Loucy (cell line): ENCODE measurements around the gene ERBIN.

Experiments used
- H2AFZ ChIP-seq: fragments of 200-600 bp; sonication (generic); 2 replicates; pipeline ENCODE4 v1.6.0; 2016; ENCODE audit warnings: antibody characterized with exemption, mild to moderate bottlenecking, low read length, moderate library complexity
- H3F3A ChIP-seq: fragments of 200-600 bp; 2 replicates; pipeline ENCODE4 v1.6.0; 2016; ENCODE audit warnings: antibody characterized with exemption, low read depth, mild to moderate bottlenecking
- H3K27me3 ChIP-seq: fragments of 200-600 bp; sonication (generic); 2 replicates; pipeline ENCODE4 v1.6.1; 2014; ENCODE audit warnings: low read length, mild to moderate bottlenecking; ENCODE audit not compliant: insufficient read depth, poor library complexity, severe bottlenecking
- H3K36me3 ChIP-seq: fragments of 200-600 bp; sonication (generic); 2 replicates; pipeline ENCODE4 v1.6.1; 2016; ENCODE audit warnings: low read length; ENCODE audit not compliant: insufficient read depth
- H3K4me1 ChIP-seq: fragments of 200-600 bp; sonication (generic); 2 replicates; pipeline ENCODE4 v1.5.1; 2014; ENCODE audit warnings: low read length, mild to moderate bottlenecking; ENCODE audit not compliant: insufficient read depth, poor library complexity, severe bottlenecking
- H3K4me2 ChIP-seq: fragments of 200-600 bp; sonication (generic); 2 replicates; pipeline ENCODE4 v1.6.0; 2014; ENCODE audit warnings: antibody characterized with exemption, low read length, low read depth, mild to moderate bottlenecking; ENCODE audit not compliant: poor library complexity, severe bottlenecking
- H3K4me3 ChIP-seq: fragments of 200-600 bp; sonication (generic); 2 replicates; pipeline ENCODE4 v1.5.1; 2014; ENCODE audit warnings: low read length, mild to moderate bottlenecking, mixed read lengths; ENCODE audit not compliant: poor library complexity, severe bottlenecking
- H3K79me2 ChIP-seq: fragments of 200-600 bp; sonication (generic); 2 replicates; pipeline ENCODE4 v1.6.1; 2014; ENCODE audit warnings: low read length; ENCODE audit not compliant: insufficient read depth
- H3K9ac ChIP-seq: fragments of 200-600 bp; sonication (generic); 2 replicates; pipeline ENCODE4 v1.6.0; 2014; ENCODE audit warnings: mild to moderate bottlenecking, low read depth, low read length, moderate library complexity; ENCODE audit not compliant: poor library complexity, severe bottlenecking
- H3K9me2 ChIP-seq: fragments of 200-600 bp; sonication (generic); replicated peaks from 2 replicates; pipeline ENCODE4 v1.6.1; 2016; ENCODE audit warnings: low read depth, low read length, mixed read lengths
- H3K9me3 ChIP-seq: fragments of 200-600 bp; sonication (generic); 2 replicates; pipeline ENCODE4 v1.6.1; 2014; ENCODE audit warnings: mild to moderate bottlenecking, antibody characterized with exemption, low read length, low read depth; ENCODE audit not compliant: insufficient read depth
- H4K20me1 ChIP-seq: fragments of 200-600 bp; sonication (generic); 2 replicates; pipeline ENCODE4 v1.6.0; 2014; ENCODE audit warnings: antibody characterized with exemption, low read length, mild to moderate bottlenecking; ENCODE audit not compliant: insufficient read depth, poor library complexity, severe bottlenecking
- CTCF ChIP-seq: fragments of 200-600 bp; sonication (generic); conservative IDR thresholded peaks from 2 replicates; pipeline ENCODE4 v1.5.1; 2014; ENCODE audit warnings: mild to moderate bottlenecking, antibody characterized with exemption, low read length
- EZH2phosphoT487 ChIP-seq: fragments of 200-600 bp; IDR thresholded peaks from 2 replicates; pipeline ENCODE4 v1.6.1; 2018; ENCODE audit warnings: antibody characterized with exemption, mild to moderate bottlenecking, moderate library complexity, borderline replicate concordance

ERBIN gene

GRCh38 chr5:65923339-65923738 is 3.0 kb upstream of the ERBIN start:
- Histone ChIP-seq H4K20me1 (peaks cover 18% of the 10 kb centered on the region), H3K27me3 (no peaks in the 10 kb centered on the region), H3K4me1 (peaks cover 13% of the 10 kb centered on the region), H3K9me3 (no peaks in the 10 kb centered on the region), H3K4me3 (no peak overlapping the region), H3K79me2 (peaks cover 22% of the 10 kb centered on the region), H3K4me2 (no peak overlapping the region), H2AFZ (no peak overlapping the region), H3F3A (peaks cover 14% of the 10 kb centered on the region; the same call in 1 of the 2 replicates), H3K9ac (no peak overlapping the region), H3K9me2 (no peaks in the 10 kb centered on the region), H3K36me3 (no peaks in the 10 kb centered on the region)
- TF ChIP-seq EZH2phosphoT487 = no peak
- no peak for TF ChIP-seq CTCF

DNA sequence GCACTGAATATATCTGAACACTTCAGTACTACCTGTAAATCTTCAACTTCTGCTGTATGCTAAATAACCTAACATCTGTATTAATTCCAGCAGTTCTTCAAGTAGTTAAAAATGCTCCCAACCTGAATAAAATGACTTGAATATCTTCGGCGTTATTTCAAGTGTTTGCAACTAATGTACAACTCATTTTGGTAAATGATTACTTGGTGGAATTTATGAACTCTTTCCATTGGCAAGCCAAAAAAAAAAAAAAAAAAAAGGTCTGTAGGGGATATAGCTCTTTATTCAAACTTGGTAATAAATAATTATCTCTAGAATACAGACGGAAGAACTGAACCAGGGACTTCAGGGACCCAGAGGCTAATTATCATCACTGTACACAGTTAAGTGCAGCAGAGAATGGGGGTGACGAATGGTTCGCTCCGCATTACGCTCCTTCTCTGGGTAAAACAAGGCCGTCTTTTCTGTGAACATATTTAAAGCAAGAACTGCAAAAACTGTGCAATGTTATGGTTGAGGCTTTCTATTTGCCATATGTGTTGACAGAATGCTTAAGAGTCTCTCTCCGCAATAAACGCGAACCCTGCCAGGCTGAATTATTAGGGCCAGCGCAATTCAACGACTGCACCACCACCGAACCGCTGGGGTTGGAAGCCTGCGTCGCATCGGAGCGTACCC is 1.9 kb upstream of the ERBIN start:
- peaks cover 14% of the 10 kb centered on the region; the same call in 1 of the 2 replicates for H3F3A ChIP-seq
- H3K27me3 ChIP-seq = no peaks in the 10 kb centered on the region
- H3K79me2 ChIP-seq = peaks cover 33% of the 10 kb centered on the region
- H4K20me1 ChIP-seq = peaks cover 30% of the 10 kb centered on the region
- H3K36me3 ChIP-seq = no peaks in the 10 kb centered on the region
- H3K9me2 ChIP-seq = no peaks in the 10 kb centered on the region
- TF ChIP-seq CTCF (no peak), EZH2phosphoT487 (no peak)
- H2AFZ ChIP-seq = peak overlapping the region; percentile 88
- peak overlapping the region; percentile 93 for H3K4me2 ChIP-seq
- peak overlapping the region; percentile 87 for H3K9ac ChIP-seq
- peak overlapping the region; percentile 95 for H3K4me3 ChIP-seq
- H3K9me3 ChIP-seq = no peaks in the 10 kb centered on the region
- H3K4me1 ChIP-seq = peaks cover 24% of the 10 kb centered on the region

GRCh38 chr5:65925044-65925600 is 1.3 kb upstream of the ERBIN start:
- Histone ChIP-seq H3K4me1 (peaks cover 29% of the 10 kb centered on the region), H3K27me3 (no peaks in the 10 kb centered on the region), H3K4me2 (peak overlapping the region; percentile 93), H3K79me2 (peaks cover 39% of the 10 kb centered on the region), H3K9ac (peak overlapping the region; percentile 87), H3K9me2 (no peaks in the 10 kb centered on the region), H3K4me3 (peak overlapping the region; percentile 95), H3K9me3 (no peaks in the 10 kb centered on the region), H3F3A (peaks cover 14% of the 10 kb centered on the region; the same call in 1 of the 2 replicates), H2AFZ (peak overlapping the region; percentile 88), H4K20me1 (peaks cover 36% of the 10 kb centered on the region), H3K36me3 (no peaks in the 10 kb centered on the region)
- TF ChIP-seq CTCF = no peak
- TF ChIP-seq EZH2phosphoT487 = no peak
